ENCODE measurements around the gene RTL1. TPM values are rescaled to one million over a fixed set of nuclear protein-coding genes. Genes with fewer than 3 reads are reported as not detected.

Gene RTL1
- total and polyA plus RNA-seq, 2 experiments from 2014 or later = 0.15 TPM; not detected in 1

- no peaks in the 10 kb centered on the region for H3K9me3 ChIP-seq (ENCODE audit: low read depth)
- H3K4me3 ChIP-seq = no peak overlapping the region
- H3K4me1 ChIP-seq (ENCODE audit: low read depth) = no peaks in the 10 kb centered on the region
- DNase-seq (ENCODE audit: low read depth in 1 of 2, low spot score in 1 of 2) = no peak
- no peaks in the 10 kb centered on the region for H3K36me3 ChIP-seq
- no peaks in the 10 kb centered on the region for H3K27me3 ChIP-seq
- TF ChIP-seq, protein P1, sequence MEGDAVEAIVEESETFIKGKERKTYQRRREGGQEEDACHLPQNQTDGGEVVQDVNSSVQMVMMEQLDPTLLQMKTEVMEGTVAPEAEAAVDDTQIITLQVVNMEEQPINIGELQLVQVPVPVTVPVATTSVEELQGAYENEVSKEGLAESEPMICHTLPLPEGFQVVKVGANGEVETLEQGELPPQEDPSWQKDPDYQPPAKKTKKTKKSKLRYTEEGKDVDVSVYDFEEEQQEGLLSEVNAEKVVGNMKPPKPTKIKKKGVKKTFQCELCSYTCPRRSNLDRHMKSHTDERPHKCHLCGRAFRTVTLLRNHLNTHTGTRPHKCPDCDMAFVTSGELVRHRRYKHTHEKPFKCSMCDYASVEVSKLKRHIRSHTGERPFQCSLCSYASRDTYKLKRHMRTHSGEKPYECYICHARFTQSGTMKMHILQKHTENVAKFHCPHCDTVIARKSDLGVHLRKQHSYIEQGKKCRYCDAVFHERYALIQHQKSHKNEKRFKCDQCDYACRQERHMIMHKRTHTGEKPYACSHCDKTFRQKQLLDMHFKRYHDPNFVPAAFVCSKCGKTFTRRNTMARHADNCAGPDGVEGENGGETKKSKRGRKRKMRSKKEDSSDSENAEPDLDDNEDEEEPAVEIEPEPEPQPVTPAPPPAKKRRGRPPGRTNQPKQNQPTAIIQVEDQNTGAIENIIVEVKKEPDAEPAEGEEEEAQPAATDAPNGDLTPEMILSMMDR (IDR thresholded peaks at IDR 0.05; ENCODE audit: low read depth, low read length) = no peak
- no peak overlapping the region for H3K27ac ChIP-seq
Observed at GRCh38 chr14:100880271-100881101, 23.0 kb downstream of the RTL1 start.

- DNase-seq (ENCODE audit: low read depth in 1 of 2, low spot score in 1 of 2) = no peak
- H3K9me3 ChIP-seq (ENCODE audit: low read depth) = no peaks in the 10 kb centered on the region
- no peaks in the 10 kb centered on the region for H3K27me3 ChIP-seq
- no peak overlapping the region for H3K4me3 ChIP-seq
- H3K27ac ChIP-seq = no peak overlapping the region
- TF ChIP-seq, protein P1 (IDR thresholded peaks at IDR 0.05; ENCODE audit: low read depth, low read length) = no peak
- no peaks in the 10 kb centered on the region for H3K36me3 ChIP-seq
- H3K4me1 ChIP-seq (ENCODE audit: low read depth) = no peaks in the 10 kb centered on the region
Observed at GRCh38 chr14:100879782-100880181, 23.7 kb downstream of the RTL1 start.

DNA sequence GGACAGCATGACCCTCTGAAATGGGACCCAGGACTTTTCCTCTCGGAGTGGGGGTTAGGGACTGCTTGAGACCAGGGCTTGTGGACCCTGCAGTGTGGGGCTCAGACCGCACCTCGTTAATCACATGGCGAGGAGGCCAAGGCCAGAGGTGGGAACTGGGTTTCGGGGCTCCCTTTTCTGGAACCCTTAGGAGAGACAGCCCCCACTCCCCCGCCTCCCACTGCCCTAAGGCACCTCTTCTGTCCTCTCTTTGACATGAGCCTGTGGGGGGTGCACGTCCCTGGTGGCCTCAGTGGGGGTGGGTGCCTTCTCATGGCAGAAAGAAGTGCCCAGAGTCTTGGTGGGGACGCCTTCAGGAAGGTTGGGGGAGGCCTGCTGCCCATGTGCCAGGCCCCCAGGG is 24.3 kb downstream of the RTL1 start:
- H3K27ac ChIP-seq = no peak overlapping the region
- no peak overlapping the region for H3K4me3 ChIP-seq
- TF ChIP-seq, protein P1 (IDR thresholded peaks at IDR 0.05; ENCODE audit: low read depth, low read length) = no peak
- H3K27me3 ChIP-seq = no peaks in the 10 kb centered on the region
- no peak for DNase-seq (ENCODE audit: low read depth in 1 of 2, low spot score in 1 of 2)
- H3K4me1 ChIP-seq (ENCODE audit: low read depth) = no peaks in the 10 kb centered on the region
- no peaks in the 10 kb centered on the region for H3K36me3 ChIP-seq
- no peaks in the 10 kb centered on the region for H3K9me3 ChIP-seq (ENCODE audit: low read depth)

GRCh38 chr14:100878271-100879146 is 25.0 kb downstream of the RTL1 start:
- TF ChIP-seq, protein P1 (IDR thresholded peaks at IDR 0.05; ENCODE audit: low read depth, low read length) = no peak
- Histone ChIP-seq H3K36me3 (no peaks in the 10 kb centered on the region), H3K27me3 (no peaks in the 10 kb centered on the region), H3K4me1 (ENCODE audit: low read depth) (no peaks in the 10 kb centered on the region), H3K27ac (no peak overlapping the region), H3K4me3 (no peak overlapping the region), H3K9me3 (ENCODE audit: low read depth) (no peaks in the 10 kb centered on the region)
- no peak for DNase-seq (ENCODE audit: low read depth in 1 of 2, low spot score in 1 of 2)

DNA sequence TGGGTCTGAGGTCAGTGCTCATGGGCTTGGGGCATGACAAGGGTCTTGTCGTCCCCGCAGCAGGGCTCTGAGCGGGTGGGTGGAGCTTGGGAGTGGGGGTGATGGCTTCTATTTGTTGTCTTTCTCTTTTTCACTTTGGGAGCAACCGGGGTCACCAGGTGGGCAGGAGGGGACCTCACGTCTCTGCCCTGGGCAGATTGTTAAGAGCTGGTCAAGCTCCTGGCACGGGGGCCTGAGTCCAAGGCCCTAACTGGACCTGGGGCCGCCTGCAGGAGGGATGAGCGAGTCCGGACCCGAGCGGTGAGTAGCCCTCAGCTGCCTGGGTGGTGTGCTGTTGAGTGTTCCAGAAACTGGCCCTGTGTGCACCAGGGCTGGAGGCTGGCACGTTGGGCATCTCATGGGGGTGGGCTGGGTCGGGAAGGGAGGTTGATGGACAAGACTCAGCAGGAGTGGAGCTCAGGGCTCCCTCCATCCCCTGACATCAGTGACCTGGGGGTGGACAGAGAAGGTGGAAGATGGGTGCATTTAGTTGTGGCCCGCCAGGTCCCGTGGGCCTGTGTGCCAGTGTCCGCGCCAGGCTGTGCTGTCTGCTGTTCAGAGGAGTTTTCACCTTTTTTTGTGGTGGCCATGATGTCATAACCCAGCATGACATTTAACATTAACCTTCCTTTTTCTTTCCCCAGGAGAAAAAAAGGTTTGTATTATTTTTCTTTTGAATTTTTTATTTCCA is 27.5 kb downstream of the RTL1 start:
- Histone ChIP-seq H3K4me3 (no peak overlapping the region), H3K27me3 (no peaks in the 10 kb centered on the region), H3K27ac (no peak overlapping the region), H3K9me3 (ENCODE audit: low read depth) (no peaks in the 10 kb centered on the region), H3K4me1 (ENCODE audit: low read depth) (no peaks in the 10 kb centered on the region), H3K36me3 (no peaks in the 10 kb centered on the region)
- TF ChIP-seq, protein P1 (IDR thresholded peaks at IDR 0.05; ENCODE audit: low read depth, low read length) = no peak
- DNase-seq (ENCODE audit: low read depth in 1 of 2, low spot score in 1 of 2) = no peak

Data from cardiac muscle cell (in vitro differentiated cells and primary cell).